Hepatocyte (in vitro differentiated cells): ENCODE measurements around the gene ZNF503. TPM values are rescaled to one million over a fixed set of nuclear protein-coding genes. Genes with fewer than 3 reads are reported as not detected.

Source experiments
- DNase-seq: peaks from one replicate; pipeline ENCODE4 v3.0.0-alpha.2; 2016; ENCODE audit warnings: low spot score
- H2AFZ ChIP-seq: fragments of 200-600 bp; sonication (generic); 2 replicates; pipeline ENCODE4 v1.6.0; 2016; ENCODE audit warnings: antibody characterized with exemption, mild to moderate bottlenecking
- H3K27ac ChIP-seq: fragments of 200-600 bp; sonication (generic); 2 replicates; pipeline ENCODE4 v1.5.1; 2016; ENCODE audit warnings: mild to moderate bottlenecking
- H3K27me3 ChIP-seq: fragments of 200-600 bp; sonication (generic); 2 replicates; pipeline ENCODE4 v1.6.1; 2016
- H3K36me3 ChIP-seq: fragments of 200-600 bp; sonication (generic); replicated peaks from 2 replicates; pipeline ENCODE4 v1.5.1; 2016; ENCODE audit warnings: low read depth; ENCODE audit not compliant: insufficient read depth
- H3K4me1 ChIP-seq: fragments of 200-600 bp; sonication (generic); 2 replicates; pipeline ENCODE4 v1.5.1; 2016; ENCODE audit warnings: mild to moderate bottlenecking, moderate library complexity; ENCODE audit not compliant: insufficient read depth
- H3K4me2 ChIP-seq: fragments of 200-600 bp; sonication (generic); 2 replicates; pipeline ENCODE4 v1.6.0; 2016
- H3K4me3 ChIP-seq: fragments of 200-600 bp; sonication (generic); 2 replicates; pipeline ENCODE4 v1.5.1; 2016; ENCODE audit warnings: mild to moderate bottlenecking
- H3K79me2 ChIP-seq: fragments of 200-600 bp; sonication (generic); 2 replicates; pipeline ENCODE4 v1.6.0; 2017; ENCODE audit warnings: mild to moderate bottlenecking
- H3K9me2 ChIP-seq: fragments of 200-600 bp; sonication (generic); replicated peaks from 2 replicates; pipeline ENCODE4 v1.6.0; 2017; ENCODE audit warnings: mild to moderate bottlenecking; ENCODE audit not compliant: insufficient read depth
- H3K9me3 ChIP-seq: fragments of 200-600 bp; sonication (generic); 2 replicates; pipeline ENCODE4 v1.5.1; 2016; ENCODE audit warnings: low read depth, mild to moderate bottlenecking
- H4K20me1 ChIP-seq: fragments of 200-600 bp; sonication (generic); 2 replicates; pipeline ENCODE4 v1.6.0; 2016; ENCODE audit warnings: mild to moderate bottlenecking; ENCODE audit not compliant: insufficient read depth, poor library complexity, severe bottlenecking
- EZH2 ChIP-seq: fragments of 200-600 bp; sonication (generic); IDR thresholded peaks from 2 replicates; pipeline ENCODE4 v1.6.1; 2016; ENCODE audit warnings: antibody characterized with exemption, mild to moderate bottlenecking, borderline replicate concordance
- EZH2phosphoT487 ChIP-seq: fragments of 200-600 bp; sonication (generic); IDR thresholded peaks from one replicate; pipeline ENCODE4 v1.6.1; 2018; ENCODE audit warnings: antibody characterized with exemption, mild to moderate bottlenecking, low read depth, moderate library complexity; ENCODE audit not compliant: unreplicated experiment, severe bottlenecking
- WGBS: methylation state at CpG from one replicate; pipeline ENCODE4 v1.1.6; 2016; ENCODE audit warnings: low lambda C conversion rate; ENCODE audit errors: missing lambda C conversion rate; 5-methylcytosine and 5-hydroxymethylcytosine counted together
- polyA plus RNA-seq: library from polyadenylated mRNA; unstranded; fragments of >200 nt; fragmentation: Nextera tagmentation; extraction: Ambion mirVana; gene quantifications from 2 replicates; pipeline ENCODE4 v1.2.1, GENCODE V29; 2016
- total RNA-seq: library from RNA; depleted of rRNA; stranded (reverse); fragments of >200 nt; gene quantifications from 2 replicates; pipeline ENCODE4 v1.2.3, GENCODE V29; 2014
- TF ChIP-seq, protein P1 (sequence below): fragments of 200-600 bp; sonication (generic); IDR thresholded peaks from 2 replicates; pipeline ENCODE4 v1.5.1; 2016; ENCODE audit warnings: antibody characterized with exemption, mild to moderate bottlenecking; ENCODE audit not compliant: poor library complexity

The ZNF503 gene
- total and polyA plus RNA-seq, 2 experiments from 2014 or later: 14.1 to 19.6 TPM

GRCh38 chr10:75449382-75450074 lies 48.0 kb upstream of the ZNF503 start:
- no peak for DNase-seq
- Histone ChIP-seq H3K27me3 (no peaks in the 10 kb centered on the region), H3K9me3 (no peaks in the 10 kb centered on the region), H3K4me2 (no peak overlapping the region), H3K27ac (no peak overlapping the region), H3K36me3 (no peaks in the 10 kb centered on the region), H3K9me2 (no peaks in the 10 kb centered on the region), H3K4me3 (no peak overlapping the region), H3K79me2 (no peaks in the 10 kb centered on the region), H2AFZ (no peak overlapping the region), H4K20me1 (no peaks in the 10 kb centered on the region), H3K4me1 (peaks cover 12% of the 10 kb centered on the region)
- WGBS: 71% methylated on average over 7 of the region's 7 CpGs
- TF ChIP-seq EZH2: no peak
- TF ChIP-seq, protein P1, sequence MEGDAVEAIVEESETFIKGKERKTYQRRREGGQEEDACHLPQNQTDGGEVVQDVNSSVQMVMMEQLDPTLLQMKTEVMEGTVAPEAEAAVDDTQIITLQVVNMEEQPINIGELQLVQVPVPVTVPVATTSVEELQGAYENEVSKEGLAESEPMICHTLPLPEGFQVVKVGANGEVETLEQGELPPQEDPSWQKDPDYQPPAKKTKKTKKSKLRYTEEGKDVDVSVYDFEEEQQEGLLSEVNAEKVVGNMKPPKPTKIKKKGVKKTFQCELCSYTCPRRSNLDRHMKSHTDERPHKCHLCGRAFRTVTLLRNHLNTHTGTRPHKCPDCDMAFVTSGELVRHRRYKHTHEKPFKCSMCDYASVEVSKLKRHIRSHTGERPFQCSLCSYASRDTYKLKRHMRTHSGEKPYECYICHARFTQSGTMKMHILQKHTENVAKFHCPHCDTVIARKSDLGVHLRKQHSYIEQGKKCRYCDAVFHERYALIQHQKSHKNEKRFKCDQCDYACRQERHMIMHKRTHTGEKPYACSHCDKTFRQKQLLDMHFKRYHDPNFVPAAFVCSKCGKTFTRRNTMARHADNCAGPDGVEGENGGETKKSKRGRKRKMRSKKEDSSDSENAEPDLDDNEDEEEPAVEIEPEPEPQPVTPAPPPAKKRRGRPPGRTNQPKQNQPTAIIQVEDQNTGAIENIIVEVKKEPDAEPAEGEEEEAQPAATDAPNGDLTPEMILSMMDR: no peak

GRCh38 chr10:75448166-75448565 lies 46.6 kb upstream of the ZNF503 start:
- H3K9me3 ChIP-seq: peaks cover 9% of the 10 kb centered on the region
- no peak overlapping the region for H2AFZ ChIP-seq
- H3K4me2 ChIP-seq: no peak overlapping the region
- 47% methylated on average over 2 of the region's 2 CpGs for WGBS
- H3K4me3 ChIP-seq: no peak overlapping the region
- H3K9me2 ChIP-seq: no peaks in the 10 kb centered on the region
- H3K36me3 ChIP-seq: peaks cover 3% of the 10 kb centered on the region
- H4K20me1 ChIP-seq: no peaks in the 10 kb centered on the region
- no peaks in the 10 kb centered on the region for H3K27me3 ChIP-seq
- TF ChIP-seq EZH2phosphoT487: no peak
- no peak for TF ChIP-seq EZH2
- TF ChIP-seq, protein P1: no peak
- H3K4me1 ChIP-seq: peaks cover 12% of the 10 kb centered on the region
- no peak for DNase-seq
- H3K27ac ChIP-seq: no peak overlapping the region
- H3K79me2 ChIP-seq: no peaks in the 10 kb centered on the region

GRCh38 chr10:75446508-75446907 lies 44.9 kb upstream of the ZNF503 start:
- Histone ChIP-seq H3K4me1 (peaks cover 12% of the 10 kb centered on the region), H4K20me1 (no peaks in the 10 kb centered on the region), H3K4me3 (no peak overlapping the region), H3K4me2 (no peak overlapping the region), H3K27ac (no peak overlapping the region), H3K36me3 (peaks cover 6% of the 10 kb centered on the region), H3K9me2 (no peaks in the 10 kb centered on the region), H2AFZ (no peak overlapping the region), H3K79me2 (no peaks in the 10 kb centered on the region), H3K27me3 (no peaks in the 10 kb centered on the region), H3K9me3 (peaks cover 12% of the 10 kb centered on the region)
- no peak for DNase-seq
- 100% methylated on average over 1 of the region's 1 CpG for WGBS
- TF ChIP-seq, protein P1: no peak
- no peak for TF ChIP-seq EZH2
